HG03558 (cell line): ENCODE data around the gene GTF2H1.

ENCODE experiments used
- ATAC-seq: cut with Tn5 transposase; IDR thresholded peaks from one replicate; pipeline ENCODE4 v1.9.1; 2021; ENCODE audit warnings: moderate number of reproducible peaks; ENCODE audit not compliant: unreplicated experiment; ENCODE audit errors: extremely low read depth

GTF2H1 gene

DNA sequence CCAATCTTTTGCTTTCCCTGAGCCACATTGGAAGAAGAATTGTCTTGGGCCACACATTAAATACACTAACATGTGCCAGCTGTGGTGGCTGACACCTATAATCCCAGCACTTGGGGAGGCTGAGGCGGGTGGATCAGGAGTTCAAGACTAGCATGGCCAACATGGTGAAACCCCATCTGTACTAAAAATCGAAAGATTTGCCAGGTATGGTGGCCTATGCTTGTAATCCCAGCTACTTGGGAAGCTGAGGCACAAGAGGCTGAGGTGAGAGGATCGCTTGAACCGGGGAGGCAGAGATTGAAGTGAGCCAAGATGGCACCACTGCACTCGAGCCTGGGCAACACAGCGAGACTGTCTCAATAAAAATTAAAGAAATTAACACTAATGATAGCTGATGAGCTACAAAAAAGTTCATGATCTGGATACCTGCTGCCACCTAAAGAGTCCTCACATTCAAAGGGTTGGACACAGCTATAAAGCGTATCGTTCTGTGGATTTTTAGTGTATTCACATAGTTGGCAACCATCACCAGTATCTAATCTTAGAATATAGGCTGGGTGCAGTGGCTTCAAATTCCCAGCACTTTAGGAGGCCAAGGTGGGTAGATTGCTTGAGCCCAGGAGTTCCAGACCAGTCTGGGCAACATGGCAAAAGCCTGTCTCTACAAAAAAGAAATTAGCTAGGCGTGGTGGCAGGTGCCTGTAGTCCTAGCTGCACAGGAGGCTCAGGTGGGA lies 86.4 kb downstream of the GTF2H1 start:
- ATAC-seq: no peak

DNA sequence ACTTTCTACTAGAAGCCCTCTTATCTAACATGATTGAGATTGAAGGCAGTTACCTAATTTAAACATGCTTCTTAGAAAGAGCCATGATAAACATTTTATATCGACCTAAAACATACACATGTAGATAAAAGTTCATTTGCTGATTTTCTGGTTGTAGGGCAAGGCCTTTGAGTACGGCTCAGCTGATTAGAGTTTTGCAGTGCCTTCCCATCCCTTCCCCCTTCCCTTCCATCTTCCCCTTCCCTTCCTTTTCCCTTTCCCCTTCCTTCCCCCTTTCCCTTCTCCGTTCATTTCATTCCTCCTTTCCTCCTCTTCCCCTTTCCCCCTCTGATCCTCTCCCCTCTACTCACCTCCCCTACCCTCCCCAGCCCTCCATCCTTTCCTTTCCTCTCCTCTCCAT lies 94.1 kb downstream of the GTF2H1 start:
- ATAC-seq: no peak
